SK-N-SH treated with all-trans-retinoic acid at 6 μM for 48 hours (cell line): Measurements from ENCODE around the gene SLC35B2.

Experiments used
- ATAC-seq: fragments of 200-7000 bp; cut with Tn5 transposase; 3 replicates; pipeline ENCODE4 v1.9.1; 2020; ENCODE audit warnings: mild to moderate bottlenecking, moderate library complexity
- ARNTL ChIP-seq: fragments of 450-650 bp; formaldehyde crosslinking; IDR thresholded peaks from 2 replicates; pipeline ENCODE4 v1.5.0; 2020; ENCODE audit warnings: low read depth, mild to moderate bottlenecking, moderate library complexity, borderline replicate concordance
- BACH2 ChIP-seq: fragments of 250-450 bp; sonication (Bioruptor Pico); IDR thresholded peaks from 2 replicates; pipeline ENCODE4 v1.9.0; 2021; ENCODE audit warnings: mild to moderate bottlenecking, borderline replicate concordance
- CSDC2 ChIP-seq: fragments of 250-450 bp; sonication (Bioruptor Pico); IDR thresholded peaks from 2 replicates; pipeline ENCODE4 v1.5.0; 2020; ENCODE audit warnings: mild to moderate bottlenecking, moderate library complexity
- GLIS3 ChIP-seq: fragments of 250-450 bp; sonication (Bioruptor Pico); IDR thresholded peaks from 2 replicates; pipeline ENCODE4 v1.5.0; 2020; ENCODE audit warnings: mild to moderate bottlenecking, moderate library complexity
- ISL1 ChIP-seq: fragments of 250-450 bp; sonication (Bioruptor Pico); IDR thresholded peaks from 2 replicates; pipeline ENCODE4 v2.1.2; 2022; ENCODE audit warnings: mild to moderate bottlenecking, moderate library complexity
- OSR1 ChIP-seq: fragments of 250-450 bp; sonication (Bioruptor Pico); IDR thresholded peaks from 2 replicates; pipeline ENCODE4 v1.8.0; 2022; ENCODE audit warnings: moderate library complexity, mild to moderate bottlenecking, inconsistent platforms
- PPARA ChIP-seq: fragments of 250-450 bp; sonication (Bioruptor Pico); IDR thresholded peaks from 2 replicates; pipeline ENCODE4 v1.5.0; 2020; ENCODE audit warnings: mild to moderate bottlenecking, borderline replicate concordance
- RARB ChIP-seq: fragments of 250-450 bp; sonication (Bioruptor Pico); IDR thresholded peaks from 2 replicates; pipeline ENCODE4 v1.8.0; 2021; ENCODE audit warnings: mild to moderate bottlenecking, moderate library complexity
- TCF4 ChIP-seq: fragments of 250-450 bp; sonication (Bioruptor Pico); IDR thresholded peaks from 2 replicates; pipeline ENCODE4 v1.8.0; 2021; ENCODE audit warnings: mild to moderate bottlenecking, moderate library complexity, borderline replicate concordance
- ZC3H10 ChIP-seq: fragments of 250-450 bp; sonication (Bioruptor Pico); IDR thresholded peaks from 2 replicates; pipeline ENCODE4 v1.5.1; 2021; ENCODE audit warnings: mild to moderate bottlenecking, moderate library complexity
- ZFP3 ChIP-seq: fragments of 250-450 bp; sonication (Bioruptor Pico); IDR thresholded peaks from 2 replicates; pipeline ENCODE4 v1.5.0; 2020; ENCODE audit warnings: mild to moderate bottlenecking, moderate library complexity
- ZFP30 ChIP-seq: fragments of 450-650 bp; formaldehyde crosslinking; IDR thresholded peaks from 2 replicates; pipeline ENCODE4 v1.5.0; 2022; ENCODE audit warnings: mild to moderate bottlenecking, moderate library complexity
- ZNF565 ChIP-seq: fragments of 450-650 bp; formaldehyde crosslinking; conservative IDR thresholded peaks from 2 replicates; pipeline ENCODE4 v1.5.0; 2020; ENCODE audit warnings: low read depth, mild to moderate bottlenecking, moderate library complexity
- ZNF8 ChIP-seq: fragments of 450-650 bp; formaldehyde crosslinking; IDR thresholded peaks from 2 replicates; pipeline ENCODE4 v1.5.0; 2020; ENCODE audit warnings: mild to moderate bottlenecking, moderate library complexity
- TF ChIP-seq, protein P1 (sequence below): fragments of 250-450 bp; sonication (Bioruptor Pico); IDR thresholded peaks from 2 replicates; pipeline ENCODE4 v1.5.1; 2020; ENCODE audit warnings: low read depth, mild to moderate bottlenecking, moderate library complexity
- TF ChIP-seq, protein P2 (sequence below): fragments of 250-450 bp; sonication (Bioruptor Pico); IDR thresholded peaks from 2 replicates; pipeline ENCODE4 v1.8.0; 2020; ENCODE audit warnings: mild to moderate bottlenecking, moderate library complexity, borderline replicate concordance
- TF ChIP-seq, protein P3 (sequence below): fragments of 250-450 bp; sonication (Bioruptor Pico); IDR thresholded peaks from 2 replicates; pipeline ENCODE4 v1.8.0; 2021; ENCODE audit warnings: low read depth, mild to moderate bottlenecking, moderate library complexity, borderline replicate concordance

The SLC35B2 gene

DNA sequence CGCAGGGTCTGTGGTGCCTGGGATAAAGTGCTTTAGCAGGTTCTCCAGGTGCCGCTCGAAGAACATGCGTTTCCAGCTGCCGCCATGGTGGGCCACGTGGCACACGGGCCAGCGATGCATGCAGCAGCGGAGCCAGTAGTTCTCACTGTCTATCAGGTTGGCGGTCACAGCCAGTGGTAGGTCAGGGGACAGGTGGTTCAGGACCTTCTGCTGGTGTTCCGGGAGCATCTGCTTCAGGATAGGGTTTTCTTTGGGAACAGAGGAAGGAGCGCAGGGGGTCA, 28.9 kb upstream of the SLC35B2 start:
- no peak for ATAC-seq
- TF ChIP-seq TCF4 (no peak), BACH2 (CRISPR knock-in tag) (no peak), ISL1 (CRISPR knock-in tag) (no peak)
- TF ChIP-seq, protein P1, sequence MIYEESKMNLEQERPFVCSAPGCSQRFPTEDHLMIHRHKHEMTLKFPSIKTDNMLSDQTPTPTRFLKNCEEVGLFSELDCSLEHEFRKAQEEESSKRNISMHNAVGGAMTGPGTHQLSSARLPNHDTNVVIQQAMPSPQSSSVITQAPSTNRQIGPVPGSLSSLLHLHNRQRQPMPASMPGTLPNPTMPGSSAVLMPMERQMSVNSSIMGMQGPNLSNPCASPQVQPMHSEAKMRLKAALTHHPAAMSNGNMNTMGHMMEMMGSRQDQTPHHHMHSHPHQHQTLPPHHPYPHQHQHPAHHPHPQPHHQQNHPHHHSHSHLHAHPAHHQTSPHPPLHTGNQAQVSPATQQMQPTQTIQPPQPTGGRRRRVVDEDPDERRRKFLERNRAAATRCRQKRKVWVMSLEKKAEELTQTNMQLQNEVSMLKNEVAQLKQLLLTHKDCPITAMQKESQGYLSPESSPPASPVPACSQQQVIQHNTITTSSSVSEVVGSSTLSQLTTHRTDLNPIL (CRISPR knock-in tag), result no peak

DNA sequence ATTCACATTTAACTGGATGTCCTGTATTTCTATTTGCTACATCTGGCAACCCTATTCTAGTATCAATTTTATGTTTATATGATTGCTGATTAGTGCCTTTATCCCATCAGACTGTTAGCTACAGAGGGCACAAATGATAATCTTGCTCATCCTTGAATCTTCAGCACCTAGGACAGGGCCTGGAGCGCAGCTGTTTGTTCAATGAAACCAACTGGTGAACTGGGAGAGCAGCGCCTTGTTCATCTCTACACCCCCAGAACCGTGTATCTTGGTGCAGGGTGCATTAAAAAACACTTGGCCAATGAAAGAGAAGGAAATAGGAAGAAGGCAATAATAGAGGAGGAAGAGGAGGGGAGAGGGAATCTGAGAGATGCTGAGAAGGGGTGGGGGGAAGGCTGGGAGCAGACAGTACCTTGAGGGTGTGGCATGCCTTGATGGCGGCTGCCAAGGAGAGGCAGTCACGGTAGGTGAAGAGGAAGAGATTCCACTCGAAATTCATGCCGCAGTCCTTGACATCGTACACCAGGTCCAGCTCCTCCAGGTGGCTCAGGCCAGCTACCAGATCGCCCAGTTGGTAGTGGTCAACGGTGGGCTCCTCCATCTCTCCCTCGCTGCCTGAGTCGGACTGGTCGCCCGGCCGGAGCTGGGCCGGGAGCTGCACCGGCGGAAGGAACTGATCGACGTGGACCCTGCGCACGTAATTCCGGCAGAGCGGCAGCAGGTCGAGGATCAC, 28.4 kb upstream of the SLC35B2 start:
- TF ChIP-seq ZFP3 (CRISPR knock-in tag) (no peak), BACH2 (CRISPR knock-in tag) (no peak), CSDC2 (CRISPR knock-in tag) (no peak), RARB (no peak)
- TF ChIP-seq, protein P2, sequence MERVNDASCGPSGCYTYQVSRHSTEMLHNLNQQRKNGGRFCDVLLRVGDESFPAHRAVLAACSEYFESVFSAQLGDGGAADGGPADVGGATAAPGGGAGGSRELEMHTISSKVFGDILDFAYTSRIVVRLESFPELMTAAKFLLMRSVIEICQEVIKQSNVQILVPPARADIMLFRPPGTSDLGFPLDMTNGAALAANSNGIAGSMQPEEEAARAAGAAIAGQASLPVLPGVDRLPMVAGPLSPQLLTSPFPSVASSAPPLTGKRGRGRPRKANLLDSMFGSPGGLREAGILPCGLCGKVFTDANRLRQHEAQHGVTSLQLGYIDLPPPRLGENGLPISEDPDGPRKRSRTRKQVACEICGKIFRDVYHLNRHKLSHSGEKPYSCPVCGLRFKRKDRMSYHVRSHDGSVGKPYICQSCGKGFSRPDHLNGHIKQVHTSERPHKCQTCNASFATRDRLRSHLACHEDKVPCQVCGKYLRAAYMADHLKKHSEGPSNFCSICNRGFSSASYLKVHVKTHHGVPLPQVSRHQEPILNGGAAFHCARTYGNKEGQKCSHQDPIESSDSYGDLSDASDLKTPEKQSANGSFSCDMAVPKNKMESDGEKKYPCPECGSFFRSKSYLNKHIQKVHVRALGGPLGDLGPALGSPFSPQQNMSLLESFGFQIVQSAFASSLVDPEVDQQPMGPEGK (CRISPR knock-in tag), result no peak
- peak; percentile 57; the same call in 1 of the 3 replicates for ATAC-seq

DNA sequence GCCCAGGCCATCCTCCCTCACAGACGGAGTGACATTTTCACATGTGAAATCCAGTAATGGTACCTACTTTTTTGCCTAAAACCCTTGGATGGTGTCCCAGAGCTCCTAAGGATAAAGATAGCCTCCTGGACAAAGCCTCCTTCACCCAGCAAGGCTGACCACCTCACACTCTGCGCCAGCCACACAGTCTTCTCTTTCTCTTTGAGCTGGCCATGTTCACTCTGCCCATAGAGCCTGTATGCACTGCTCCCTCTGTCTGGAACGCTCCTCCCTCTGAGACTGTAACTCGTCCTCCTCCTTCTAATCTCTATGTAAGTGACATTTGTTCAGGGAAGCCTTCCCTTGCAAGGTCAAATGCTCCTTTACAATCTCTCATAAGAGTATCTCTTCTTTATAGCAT, 27.5 kb upstream of the SLC35B2 start:
- TF ChIP-seq RARB (no peak), ZC3H10 (CRISPR knock-in tag) (no peak), ARNTL (CRISPR knock-in tag) (no peak), PPARA (CRISPR knock-in tag) (no peak), ZNF8 (CRISPR knock-in tag) (no peak)
- TF ChIP-seq, protein P3, sequence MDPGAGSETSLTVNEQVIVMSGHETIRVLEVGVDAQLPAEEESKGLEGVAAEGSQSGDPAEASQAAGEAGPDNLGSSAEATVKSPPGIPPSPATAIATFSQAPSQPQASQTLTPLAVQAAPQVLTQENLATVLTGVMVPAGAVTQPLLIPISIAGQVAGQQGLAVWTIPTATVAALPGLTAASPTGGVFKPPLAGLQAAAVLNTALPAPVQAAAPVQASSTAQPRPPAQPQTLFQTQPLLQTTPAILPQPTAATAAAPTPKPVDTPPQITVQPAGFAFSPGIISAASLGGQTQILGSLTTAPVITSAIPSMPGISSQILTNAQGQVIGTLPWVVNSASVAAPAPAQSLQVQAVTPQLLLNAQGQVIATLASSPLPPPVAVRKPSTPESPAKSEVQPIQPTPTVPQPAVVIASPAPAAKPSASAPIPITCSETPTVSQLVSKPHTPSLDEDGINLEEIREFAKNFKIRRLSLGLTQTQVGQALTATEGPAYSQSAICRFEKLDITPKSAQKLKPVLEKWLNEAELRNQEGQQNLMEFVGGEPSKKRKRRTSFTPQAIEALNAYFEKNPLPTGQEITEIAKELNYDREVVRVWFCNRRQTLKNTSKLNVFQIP (CRISPR knock-in tag), result no peak
- TF ChIP-seq, all 23 proteins: peak for 0

DNA sequence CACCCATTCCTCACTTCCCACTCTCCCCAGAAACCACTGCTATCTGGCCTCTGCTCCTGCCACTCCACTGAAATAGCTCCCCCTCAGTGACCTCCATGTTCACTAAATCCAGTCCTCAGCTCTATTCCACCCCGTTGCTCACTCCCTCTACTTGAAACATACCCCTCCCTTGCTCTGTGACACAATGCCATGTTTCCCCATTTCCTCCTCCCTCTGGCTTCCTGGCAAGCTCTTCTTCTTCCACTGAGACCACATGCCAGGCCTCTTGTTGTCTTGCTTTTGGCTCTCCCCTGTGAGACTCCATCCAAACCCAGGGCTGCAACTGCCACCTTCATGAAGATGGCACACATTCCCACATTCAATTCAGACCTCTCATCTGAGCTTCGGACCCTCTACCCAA, 26.8 kb upstream of the SLC35B2 start:
- no peak for ATAC-seq

More for the DNA sequence above, 27.5 kb upstream of the SLC35B2 start:
- ATAC-seq, result no peak

DNA sequence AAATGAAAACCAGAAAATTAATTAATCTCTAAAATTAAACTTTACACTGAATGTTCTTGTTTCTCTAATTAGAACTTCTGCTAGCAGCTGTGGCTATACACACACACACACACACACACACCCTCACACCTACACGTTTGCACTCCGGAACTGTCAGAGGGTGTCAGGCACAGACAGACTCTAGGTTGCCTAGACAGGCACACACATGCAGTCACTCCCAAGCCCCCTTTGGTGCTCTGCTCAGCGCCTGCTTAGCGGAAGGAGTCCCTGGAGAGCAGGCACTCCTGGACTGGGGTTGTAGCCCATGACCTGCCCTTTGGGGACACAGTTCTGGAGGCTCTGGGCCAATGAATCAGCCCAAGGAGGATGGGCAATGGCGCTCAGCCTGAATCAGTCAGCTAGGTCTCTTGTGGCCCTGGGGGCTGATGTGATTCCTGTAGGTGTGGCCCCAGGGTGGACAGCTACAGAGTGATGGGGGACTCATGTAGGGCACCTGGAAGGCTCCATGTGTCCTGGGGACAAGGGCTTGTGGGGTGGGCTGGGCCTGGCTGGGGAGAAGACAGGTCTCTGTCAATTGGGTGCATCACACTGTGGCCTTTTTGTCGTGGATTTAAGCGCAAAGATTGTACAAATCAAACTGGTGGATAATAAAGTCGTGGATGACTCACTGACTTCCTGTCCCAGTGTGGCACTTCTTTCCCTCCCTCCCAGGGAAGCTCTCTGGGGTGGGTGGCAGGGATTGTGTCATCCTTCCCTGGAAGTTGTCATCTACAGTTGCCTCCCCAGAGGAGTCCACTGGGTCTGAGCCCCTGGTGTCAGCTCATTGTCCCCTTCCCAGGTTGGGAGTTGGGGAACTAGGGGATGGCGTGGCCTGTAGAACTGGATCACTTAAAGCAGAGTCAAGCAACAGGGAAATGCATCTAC, 21.7 kb upstream of the SLC35B2 start:
- TF ChIP-seq ZFP3 (CRISPR knock-in tag) (no peak), BACH2 (CRISPR knock-in tag) (no peak), RARB (no peak), ZFP30 (CRISPR knock-in tag) (no peak), GLIS3 (CRISPR knock-in tag) (no peak), OSR1 (CRISPR knock-in tag) (no peak), TCF4 (no peak)
- TF ChIP-seq, protein P2 (CRISPR knock-in tag), result no peak
- no peak for ATAC-seq

More for the DNA sequence above, 26.8 kb upstream of the SLC35B2 start:
- TF ChIP-seq ARNTL (CRISPR knock-in tag) (no peak), ZNF8 (CRISPR knock-in tag) (no peak), ZNF565 (CRISPR knock-in tag) (no peak), BACH2 (CRISPR knock-in tag) (no peak), ZC3H10 (CRISPR knock-in tag) (no peak)
- TF ChIP-seq, protein P2 (CRISPR knock-in tag), result no peak
